OCI-LY7 (cell line): ENCODE measurements around the gene CEP63. TPM values are rescaled to one million over a fixed set of nuclear protein-coding genes. Genes with fewer than 3 reads are reported as not detected.

Experiments
- BruUV-seq: library from RNA; stranded (reverse); fragments of 400-500 nt; replicated peaks from 2 replicates; lab custom pipeline; 2021; lab: Mats Ljungman, UMichigan
- CTCF ChIA-PET: fragments of 300-600 bp; sonication (Branson Sonifier 250); formaldehyde crosslinking; loops from one replicate; lab custom pipeline; 2022; ENCODE audit warnings: antibody characterized with exemption; ENCODE audit not compliant: unreplicated experiment; lab: Charles Lee
- POLR2A ChIA-PET: fragments of 300-600 bp; sonication (Branson Sonifier 250); formaldehyde crosslinking; loops from one replicate; lab custom pipeline; 2022; ENCODE audit warnings: antibody characterized with exemption; lab: Charles Lee
- DNase-seq: peaks from one replicate; pipeline ENCODE4 v3.0.0-alpha.2; 2015; ENCODE audit warnings: low spot score
- H2AFZ ChIP-seq: fragments of 200-600 bp; sonication (generic), shearing (Covaris generic); 2 replicates; pipeline ENCODE4 v1.6.1; 2014; ENCODE audit warnings: mild to moderate bottlenecking, antibody characterized with exemption, low read length, moderate library complexity
- H3K27ac ChIP-seq: fragments of 200-600 bp; sonication (generic); 2 replicates; pipeline ENCODE4 v1.5.1; 2014; ENCODE audit warnings: mixed run types, low read depth, mild to moderate bottlenecking, moderate library complexity, low read length, inconsistent platforms; ENCODE audit not compliant: poor library complexity, severe bottlenecking
- H3K36me3 ChIP-seq: fragments of 200-600 bp; sonication (generic); 2 replicates; pipeline ENCODE4 v1.6.1; 2014; ENCODE audit warnings: mild to moderate bottlenecking, antibody characterized with exemption, low read length, moderate library complexity, mixed read lengths; ENCODE audit not compliant: insufficient read depth
- H3K4me1 ChIP-seq: fragments of 200-600 bp; sonication (generic); 2 replicates; pipeline ENCODE4 v1.5.1; 2014; ENCODE audit warnings: mild to moderate bottlenecking, low read length; ENCODE audit not compliant: insufficient read depth, poor library complexity, severe bottlenecking
- H3K4me2 ChIP-seq: fragments of 200-600 bp; sonication (generic); 2 replicates; pipeline ENCODE4 v1.6.1; 2014; ENCODE audit warnings: mild to moderate bottlenecking, low read length
- H3K4me3 ChIP-seq: fragments of 200-600 bp; sonication (generic); 2 replicates; pipeline ENCODE4 v1.5.1; 2014; ENCODE audit warnings: mild to moderate bottlenecking, low read depth, low read length; ENCODE audit not compliant: poor library complexity, severe bottlenecking
- H3K79me2 ChIP-seq: fragments of 200-600 bp; sonication (generic); 2 replicates; pipeline ENCODE4 v1.6.1; 2016; ENCODE audit warnings: low read depth, mild to moderate bottlenecking, low read length, moderate library complexity, mixed read lengths; ENCODE audit not compliant: insufficient read depth
- H3K9me2 ChIP-seq: fragments of 200-600 bp; sonication (generic); 2 replicates; pipeline ENCODE4 v1.6.1; 2016; ENCODE audit warnings: mild to moderate bottlenecking, low read length, mixed read lengths; ENCODE audit not compliant: insufficient read depth
- H3K9me3 ChIP-seq: fragments of 200-600 bp; sonication (generic); 2 replicates; pipeline ENCODE4 v1.6.1; 2014; ENCODE audit warnings: mild to moderate bottlenecking, mixed run types, low read length, mixed read lengths
- H4K20me1 ChIP-seq: fragments of 200-600 bp; sonication (generic); 2 replicates; pipeline ENCODE4 v1.6.1; 2014; ENCODE audit warnings: mild to moderate bottlenecking, antibody characterized with exemption, low read length, moderate library complexity, mixed read lengths; ENCODE audit not compliant: insufficient read depth
- EZH2phosphoT487 ChIP-seq: fragments of 200-600 bp; sonication (generic); IDR thresholded peaks from 2 replicates; pipeline ENCODE4 v1.6.1; 2018; ENCODE audit warnings: low read depth, borderline replicate concordance, mild to moderate bottlenecking, mixed run types, antibody characterized with exemption, low read length, moderate library complexity, mixed read lengths
- intact Hi-C: fragments of 100-400 bp; cut with micrococcal nuclease; formaldehyde crosslinking; loops from one replicate; pipeline ENCODE4 v1.10.0; 2022; ENCODE audit not compliant: unreplicated experiment
- total RNA-seq, 2 experiments: library from RNA; depleted of rRNA in 1 of 2; stranded (reverse); fragments of >200 nt in 1 of 2; shearing (Covaris generic) in 1 of 2; gene quantifications; 2 replicates each; pipeline ENCODE4 v1.2.3, GENCODE V29; 2014 to 2022
- TF ChIP-seq, protein P1 (sequence below): fragments of 200-600 bp; sonication (generic); conservative IDR thresholded peaks from 2 replicates; pipeline ENCODE4 v1.5.1; 2014; ENCODE audit warnings: mild to moderate bottlenecking, antibody characterized with exemption, low read length, moderate library complexity, mixed read lengths

The CEP63 gene
- total RNA-seq, 2 experiments from 2014 or later, result 42.8 to 45.7 TPM

DNA sequence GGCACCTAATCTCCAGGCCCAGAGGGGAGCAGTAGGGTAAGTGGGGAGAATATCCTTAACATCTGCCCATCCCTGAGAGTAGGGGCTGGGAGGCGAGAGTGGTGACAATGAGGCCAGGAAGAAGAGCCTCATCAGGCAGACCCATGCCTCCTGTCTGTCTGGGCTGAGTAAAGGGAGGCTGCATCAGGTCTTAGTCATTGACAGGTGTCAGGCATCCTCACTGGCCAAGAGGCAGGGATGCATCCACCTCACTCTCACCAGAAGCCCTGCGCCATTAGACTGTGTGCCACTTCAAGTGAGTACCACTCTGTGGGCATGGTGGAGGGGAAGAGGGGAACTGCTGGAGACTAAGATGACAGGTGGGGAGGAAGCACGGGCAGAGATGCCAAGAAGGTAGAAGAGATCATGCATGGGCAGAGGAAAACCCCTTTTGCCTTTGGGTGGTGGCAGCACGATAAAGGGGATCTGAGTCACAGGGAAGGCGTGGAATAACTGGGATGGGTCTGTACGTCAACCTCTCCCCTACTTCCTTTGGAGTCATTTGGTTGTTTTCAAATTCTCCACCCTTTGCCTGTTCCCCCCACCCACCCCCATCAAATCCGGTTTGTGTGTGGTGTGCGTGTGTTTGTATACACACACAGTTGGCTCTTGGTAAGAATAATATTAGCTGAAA is 14.2 kb upstream of the CEP63 start:
- CTCF ChIA-PET, result no interaction called here
- no peaks in the 10 kb centered on the region for H3K9me3 ChIP-seq
- no peak overlapping the region for H3K27ac ChIP-seq
- intact Hi-C loops, result no loop called here
- no peaks in the 10 kb centered on the region; the same call in 1 of the 2 replicates for H3K79me2 ChIP-seq
- peaks cover 11% of the 10 kb centered on the region for H3K36me3 ChIP-seq
- BruUV-seq, result no TSS peak
- H3K4me2 ChIP-seq, result no peak overlapping the region
- TF ChIP-seq, protein P1, sequence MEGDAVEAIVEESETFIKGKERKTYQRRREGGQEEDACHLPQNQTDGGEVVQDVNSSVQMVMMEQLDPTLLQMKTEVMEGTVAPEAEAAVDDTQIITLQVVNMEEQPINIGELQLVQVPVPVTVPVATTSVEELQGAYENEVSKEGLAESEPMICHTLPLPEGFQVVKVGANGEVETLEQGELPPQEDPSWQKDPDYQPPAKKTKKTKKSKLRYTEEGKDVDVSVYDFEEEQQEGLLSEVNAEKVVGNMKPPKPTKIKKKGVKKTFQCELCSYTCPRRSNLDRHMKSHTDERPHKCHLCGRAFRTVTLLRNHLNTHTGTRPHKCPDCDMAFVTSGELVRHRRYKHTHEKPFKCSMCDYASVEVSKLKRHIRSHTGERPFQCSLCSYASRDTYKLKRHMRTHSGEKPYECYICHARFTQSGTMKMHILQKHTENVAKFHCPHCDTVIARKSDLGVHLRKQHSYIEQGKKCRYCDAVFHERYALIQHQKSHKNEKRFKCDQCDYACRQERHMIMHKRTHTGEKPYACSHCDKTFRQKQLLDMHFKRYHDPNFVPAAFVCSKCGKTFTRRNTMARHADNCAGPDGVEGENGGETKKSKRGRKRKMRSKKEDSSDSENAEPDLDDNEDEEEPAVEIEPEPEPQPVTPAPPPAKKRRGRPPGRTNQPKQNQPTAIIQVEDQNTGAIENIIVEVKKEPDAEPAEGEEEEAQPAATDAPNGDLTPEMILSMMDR, result no peak
- TF ChIP-seq EZH2phosphoT487, result no peak
- H4K20me1 ChIP-seq, result no peaks in the 10 kb centered on the region
- DNase-seq, result no peak
- H3K9me2 ChIP-seq, result no peaks in the 10 kb centered on the region
- POLR2A ChIA-PET, result interaction anchor here (1.2 kb wide), 1 partner anchor 12 kb away, joined by 6 read pairs; no protein-coding TSS in a partner anchor
- no peak overlapping the region for H3K4me3 ChIP-seq
- no peaks in the 10 kb centered on the region for H3K4me1 ChIP-seq
- H2AFZ ChIP-seq, result no peak overlapping the region

DNA sequence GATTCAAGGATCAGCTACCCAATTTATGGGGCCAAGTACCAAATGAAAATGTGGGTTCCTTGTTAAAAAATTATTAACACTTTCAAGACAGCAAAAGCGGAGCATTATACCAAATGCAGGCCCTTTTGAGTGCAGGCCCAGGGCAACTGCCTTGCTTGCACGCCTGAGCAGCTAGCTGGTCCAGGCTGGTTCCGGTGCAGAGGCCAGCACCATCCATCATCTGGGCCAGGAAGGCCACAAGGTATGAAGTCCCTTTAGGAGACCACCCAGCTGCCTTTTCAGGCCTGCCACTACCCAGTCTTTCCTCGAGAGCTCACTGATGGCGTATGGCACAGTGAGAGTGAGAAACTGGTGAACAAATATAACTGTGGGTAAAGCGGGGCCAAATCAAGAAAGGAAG is 13.0 kb upstream of the CEP63 start:
- Histone ChIP-seq H3K4me1 (no peaks in the 10 kb centered on the region), H3K4me2 (no peak overlapping the region), H3K9me3 (no peaks in the 10 kb centered on the region), H3K27ac (no peak overlapping the region), H3K4me3 (no peak overlapping the region), H3K79me2 (no peaks in the 10 kb centered on the region; the same call in 1 of the 2 replicates), H3K36me3 (peaks cover 23% of the 10 kb centered on the region), H4K20me1 (no peaks in the 10 kb centered on the region), H2AFZ (no peak overlapping the region), H3K9me2 (no peaks in the 10 kb centered on the region)
- no peak for DNase-seq
- TF ChIP-seq EZH2phosphoT487, result no peak
- TF ChIP-seq, protein P1, result no peak
- intact Hi-C loops, result no loop called here
- CTCF ChIA-PET, result no interaction called here
- POLR2A ChIA-PET, result interaction anchor here (0.9 to 1.7 kb wide), 3 partner anchors 10 to 26 kb away, joined by 3 to 11 read pairs (median 6); partner anchors contain the start of genes ANAPC13 and CEP63
- no TSS peak for BruUV-seq
